GM19239 (cell line): ENCODE measurements around the gene TESK1.
"Not testable (repeated sequence)": the region's sequence is repeated elsewhere in the genome, so short reads cannot be mapped to it uniquely, and the experiment has no call there.

ENCODE experiments used
- DNase-seq: peaks from one replicate; pipeline ENCODE4 v3.0.0; 2011; ENCODE audit warnings: low spot score; ENCODE audit not compliant: insufficient read length
- FAIRE-seq: peaks from 2 replicates; lab custom pipeline; 2011; peaks lifted over from hg19 to GRCh38; lab: Jason Lieb, UNC

TESK1 gene

GRCh38 chr9:35640431-35640830 lies 35.4 kb downstream of the TESK1 start:
- not testable (repeated sequence) for DNase-seq, FAIRE-seq

- not testable (repeated sequence) for DNase-seq, FAIRE-seq
These were observed 36.4 kb downstream of the TESK1 start for GRCh38 chr9:35641478-35641877.

GRCh38 chr9:35643046-35643445 lies 38.0 kb downstream of the TESK1 start:
- FAIRE-seq (no peak), DNase-seq (no peak)

- not testable (repeated sequence) for FAIRE-seq, DNase-seq
These were observed 40.7 kb downstream of the TESK1 start for GRCh38 chr9:35645736-35646135.

- FAIRE-seq (no peak), DNase-seq (no peak)
These were observed 41.1 kb downstream of the TESK1 start for GRCh38 chr9:35646153-35646532.

- FAIRE-seq (peak; percentile 89), DNase-seq (peak; percentile 69)
These were observed 41.6 kb downstream of the TESK1 start for GRCh38 chr9:35646533-35647265.

- DNase-seq (no peak), FAIRE-seq (peak; percentile 95)
These were observed 44.6 kb downstream of the TESK1 start for GRCh38 chr9:35649431-35650340.

GRCh38 chr9:35650341-35651158 lies 45.5 kb downstream of the TESK1 start, which contains the start of gene SIT1:
Gene SIT1, minus strand, starts transcription at chr9:35650931. Its CDS starts 78 bp downstream, at chr9:35650853.
- DNase-seq: no peak
- FAIRE-seq: no peak

GRCh38 chr9:35651956-35652828 lies 47.1 kb downstream of the TESK1 start:
- DNase-seq: no peak

GRCh38 chr9:35652829-35653209 lies 47.8 kb downstream of the TESK1 start:
- DNase-seq (no peak), FAIRE-seq (no peak)

More at GRCh38 chr9:35651956-35652828, 47.1 kb downstream of the TESK1 start:
- FAIRE-seq: no peak

GRCh38 chr9:35653611-35654010 lies 48.5 kb downstream of the TESK1 start:
- FAIRE-seq (no peak), DNase-seq (no peak)

- DNase-seq: no peak
These were observed 51.3 kb downstream of the TESK1 start for GRCh38 chr9:35656348-35656747.

GRCh38 chr9:35656831-35657545 lies 51.9 kb downstream of the TESK1 start:
- DNase-seq: no peak
- peak; percentile 8 for FAIRE-seq

More at GRCh38 chr9:35656348-35656747, 51.3 kb downstream of the TESK1 start:
- no peak for FAIRE-seq

- FAIRE-seq (peak; percentile 86), DNase-seq (peak; percentile 91)
These were observed 52.6 kb downstream of the TESK1 start, which contains the start of gene RMRP for GRCh38 chr9:35657546-35658136. Gene RMRP, minus strand, starts transcription at chr9:35658019.

GRCh38 chr9:35658137-35658967 lies 53.3 kb downstream of the TESK1 start, which contains the start of gene CCDC107:
Gene CCDC107, plus strand, starts transcription at chr9:35658292. Its CDS starts 88 bp downstream, at chr9:35658380.
- DNase-seq (no peak), FAIRE-seq (no peak)

- no peak for FAIRE-seq
- no peak for DNase-seq
These were observed 53.8 kb downstream of the TESK1 start for GRCh38 chr9:35658968-35659220.

- DNase-seq: no peak
- FAIRE-seq: no peak
These were observed 54.3 kb downstream of the TESK1 start for GRCh38 chr9:35659340-35659739.
